Liver (tissue), 9 donors: ENCODE results near the gene NUDT2. TPM values are rescaled to one million over a fixed set of nuclear protein-coding genes. Genes with fewer than 3 reads are reported as not detected.

ENCODE experiments used
- DNase-seq: peaks from one replicate; pipeline ENCODE4 v3.0.0-alpha.2; 2017; ENCODE audit warnings: low spot score
- H3K27ac ChIP-seq, 2 donors: one replicate each; pipeline ENCODE4 v1.7.0; 2013; ENCODE audit warnings: inconsistent platforms in 2 of 2, low read length in 2 of 2, control low read depth in 1 of 2, low read depth in 1 of 2, mild to moderate bottlenecking in 1 of 2
- H3K27me3 ChIP-seq, 4 donors: one replicate each; pipeline versions ENCODE4 v1.6.1 to v1.7.0; 2013; ENCODE audit warnings: low read length in 3 of 4, inconsistent platforms in 1 of 4, mild to moderate bottlenecking in 1 of 4, moderate library complexity in 1 of 4; ENCODE audit not compliant: control insufficient read depth in 4 of 4, insufficient read depth in 4 of 4
- H3K36me3 ChIP-seq, 4 donors: one replicate each; pipeline versions ENCODE4 v1.6.1 to v1.7.0; 2013; ENCODE audit warnings: low read length in 3 of 4, mild to moderate bottlenecking in 3 of 4, low read depth in 1 of 4, moderate library complexity in 1 of 4; ENCODE audit not compliant: control insufficient read depth in 4 of 4, insufficient read depth in 3 of 4
- H3K4me1 ChIP-seq, 4 donors: one replicate each; pipeline versions ENCODE4 v1.6.1 to v1.7.0; 2013; ENCODE audit warnings: low read length in 3 of 4, mild to moderate bottlenecking in 3 of 4, moderate library complexity in 1 of 4; ENCODE audit not compliant: control insufficient read depth in 4 of 4, insufficient read depth in 4 of 4
- H3K4me3 ChIP-seq, 3 donors: one replicate each; pipeline versions ENCODE4 v1.6.1 to v1.7.0; 2013; ENCODE audit warnings: low read length in 3 of 3, control low read depth in 1 of 3, low read depth in 1 of 3, mild to moderate bottlenecking in 1 of 3
- H3K9ac ChIP-seq, 2 donors: one replicate each; pipeline ENCODE4 v1.7.0; 2013; ENCODE audit warnings: low read length in 2 of 2, mild to moderate bottlenecking in 2 of 2, moderate library complexity in 2 of 2, control low read depth in 1 of 2, low read depth in 1 of 2
- H3K9me3 ChIP-seq, 4 donors: one replicate each; pipeline versions ENCODE4 v1.6.1 to v1.7.0; 2013; ENCODE audit warnings: low read length in 3 of 4; ENCODE audit not compliant: control insufficient read depth in 4 of 4
- EGR1 ChIP-seq, 2 donors: IDR thresholded peaks; 2 replicates each; pipeline ENCODE4 v1.6.1; 2016 to 2018; ENCODE audit warnings: antibody characterized with exemption in 2 of 2, low read depth in 2 of 2
- FOXA1 ChIP-seq: IDR thresholded peaks from 2 replicates; pipeline ENCODE4 v1.6.1; 2016; ENCODE audit warnings: antibody characterized with exemption
- FOXA2 ChIP-seq: IDR thresholded peaks from 2 replicates; pipeline ENCODE4 v1.6.1; 2016; ENCODE audit warnings: antibody characterized with exemption
- GABPA ChIP-seq, 2 donors: IDR thresholded peaks in 1 of 2; conservative IDR thresholded peaks in 1 of 2; 2 replicates each; pipeline ENCODE4 v1.6.1; 2016; ENCODE audit warnings: antibody characterized with exemption in 2 of 2, mild to moderate bottlenecking in 1 of 2, moderate library complexity in 1 of 2
- HNF4A ChIP-seq, 2 donors: conservative IDR thresholded peaks; 2 replicates each; pipeline ENCODE4 v1.6.1; 2016; ENCODE audit warnings: antibody characterized with exemption in 2 of 2, mild to moderate bottlenecking in 2 of 2
- HNF4G ChIP-seq: IDR thresholded peaks from 2 replicates; pipeline ENCODE4 v1.6.1; 2016; ENCODE audit warnings: antibody characterized with exemption
- JUND ChIP-seq, 2 donors: IDR thresholded peaks; 2 replicates each; pipeline ENCODE4 v1.6.1; 2016; ENCODE audit warnings: antibody characterized with exemption in 2 of 2
- NR2F2 ChIP-seq: IDR thresholded peaks from 2 replicates; pipeline ENCODE4 v1.6.1; 2016; ENCODE audit warnings: antibody characterized with exemption
- RAD21 ChIP-seq, 2 donors: IDR thresholded peaks; 2 replicates each; pipeline ENCODE4 v1.6.1; 2016; ENCODE audit warnings: antibody characterized with exemption in 2 of 2, mild to moderate bottlenecking in 2 of 2
- RXRA ChIP-seq, 2 donors: IDR thresholded peaks; 2 replicates each; pipeline ENCODE4 v1.6.1; 2017 to 2018; ENCODE audit warnings: antibody characterized with exemption in 2 of 2, mild to moderate bottlenecking in 1 of 2
- SP1 ChIP-seq: IDR thresholded peaks from 2 replicates; pipeline ENCODE4 v1.6.1; 2018; ENCODE audit warnings: antibody characterized with exemption, mild to moderate bottlenecking
- TAF1 ChIP-seq: conservative IDR thresholded peaks from 2 replicates; pipeline ENCODE4 v1.6.1; 2016; ENCODE audit warnings: antibody characterized with exemption, mild to moderate bottlenecking
- YY1 ChIP-seq: IDR thresholded peaks from 2 replicates; pipeline ENCODE4 v1.6.1; 2016; ENCODE audit warnings: antibody characterized with exemption, mild to moderate bottlenecking
- WGBS: extraction: QIAGEN DNeasy Blood & Tissue Kit; methylation state at CpG from one replicate; pipeline ENCODE4 v1.1.7; 2013; 5-methylcytosine and 5-hydroxymethylcytosine counted together
- polyA plus RNA-seq, 2 donors: library from polyadenylated mRNA; stranded (reverse) in 1 of 2; unstranded in 1 of 2; fragments of 200-250 nt in 1 of 2; fragments of >200 nt in 1 of 2; fragmentation: Nextera tagmentation in 1 of 2; extraction: Ambion mirVana in 1 of 2; gene quantifications; one replicate each; pipeline versions ENCODE4 v1.2.1 to v1.2.3, GENCODE V29; 2013 to 2015
- total RNA-seq, 2 donors: library from RNA; depleted of rRNA; stranded (reverse); fragments of >200 nt; gene quantifications; one replicate each; pipeline ENCODE4 v1.2.3, GENCODE V29; 2014
- TF ChIP-seq, protein P1 (sequence below): IDR thresholded peaks from 2 replicates; pipeline ENCODE4 v1.6.1; 2016; ENCODE audit warnings: antibody characterized with exemption
- TF ChIP-seq, protein P2 (sequence below): IDR thresholded peaks from 2 replicates; pipeline ENCODE4 v1.6.1; 2016; ENCODE audit warnings: antibody characterized with exemption
- TF ChIP-seq, protein P3 (sequence below): IDR thresholded peaks from 2 replicates; pipeline ENCODE4 v1.6.1; 2016; ENCODE audit warnings: antibody characterized with exemption, mild to moderate bottlenecking
- TF ChIP-seq, protein P4 (sequence below): fragments of 150-350 bp; IDR thresholded peaks from 2 replicates; pipeline ENCODE4 v1.5.1; 2017; ENCODE audit warnings: improper control_type of control experiment, low read depth, low read length; ENCODE audit not compliant: missing input control
- TF ChIP-seq, protein P5 (sequence below): IDR thresholded peaks from 2 replicates; pipeline ENCODE4 v1.6.1; 2016; ENCODE audit warnings: antibody characterized with exemption
- donor health status: healthy.
- donor health status: healthy.
- donor health status: healthy.
- donor health status: healthy.
- donor health status: healthy.

Gene NUDT2
- total and polyA plus RNA-seq, 4 donors = 9.2 to 23.5 (median 15.7) TPM

DNA sequence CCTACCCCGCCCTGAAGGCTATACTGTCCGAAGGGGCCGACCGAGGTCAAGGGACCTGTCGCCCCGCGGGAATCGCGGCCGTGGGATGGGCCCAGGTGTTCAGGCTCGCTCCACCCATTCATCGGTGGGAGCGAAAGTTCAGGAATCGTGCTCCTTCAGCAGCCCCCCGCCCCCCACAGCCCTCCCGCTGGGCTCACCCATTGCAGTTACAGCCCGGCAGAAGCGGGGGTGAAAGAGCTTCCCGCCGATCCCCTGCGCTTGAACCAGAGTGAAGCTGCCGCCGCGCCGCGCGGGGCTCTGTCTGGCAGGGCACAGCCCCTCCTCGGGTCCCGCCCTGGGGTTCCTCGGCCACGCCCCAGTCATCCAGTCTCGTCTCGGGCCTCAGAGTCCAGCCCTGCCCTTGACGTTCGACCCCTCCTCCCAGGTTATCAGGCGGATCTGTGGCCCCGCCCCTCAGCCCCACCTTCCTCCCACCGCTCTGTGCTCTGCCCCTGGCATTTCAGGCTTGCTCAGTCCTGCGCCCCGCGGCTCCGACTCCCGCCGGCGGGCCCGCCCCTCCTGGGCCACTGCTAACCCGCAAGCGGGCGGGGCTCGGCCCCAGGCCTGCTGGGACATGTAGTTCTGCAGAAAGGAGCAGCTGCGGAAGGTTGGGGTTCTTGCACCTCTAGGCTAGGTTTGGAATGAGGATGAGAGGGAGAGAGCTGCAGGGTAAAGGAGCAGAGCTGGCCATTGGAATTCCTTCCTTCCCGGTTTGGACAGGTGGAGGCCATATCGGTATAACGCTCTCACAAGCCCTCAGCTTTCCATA lies 47.4 kb downstream of the NUDT2 start, which contains the start of gene MYORG:
TSS of gene MYORG (minus strand) at position 303 of the 808 bp plus-strand sequence. CDS start 3,955 bp downstream, outside the sequence.
- Histone ChIP-seq H3K9ac (peak within 1 kb of the TSS; percentile 41 to 79), H3K4me1 (peaks cover 4 to 54% (median 44%) of the 10 kb centered on the region in 4 donors), H3K27ac (peak within 1 kb of the TSS; percentile 57 to 80), H3K27me3 (no peaks in the 10 kb centered on the region), H3K4me3 (peak within 1 kb of the TSS; percentile 60 to 82 (median 76)), H3K36me3 (peaks cover 0 to 6% (median 3%) of the 10 kb centered on the region in 4 donors), H3K9me3 (no peaks in the 10 kb centered on the region)
- WGBS = under 1% methylated on average over 54 of the region's 54 CpGs
- peak; percentile 91 for DNase-seq
- TF ChIP-seq RXRA (IDR thresholded peaks at IDR 0.05) (peak; percentile 67 to 71), GABPA (IDR thresholded peaks at IDR 0.05 in 1 of 2, conservative IDR thresholded peaks at IDR 0.05 in 1 of 2) (peak in 1 of 2 donors; percentile 60), FOXA2 (no peak), HNF4G (peak; percentile 55), SP1 (peak; percentile 91), TAF1 (peak; percentile 74), YY1 (peak; percentile 71), HNF4A (conservative IDR thresholded peaks at IDR 0.05) (peak; percentile 74 to 79), EGR1 (IDR thresholded peaks at IDR 0.05; ENCODE audit: low read depth in 2 of 2) (peak in 1 of 2 donors; percentile 10), NR2F2 (no peak), FOXA1 (peak; percentile 64), JUND (IDR thresholded peaks at IDR 0.05) (peak in 1 of 2 donors; percentile 55), RAD21 (IDR thresholded peaks at IDR 0.05) (peak; percentile 42 to 58)
- TF ChIP-seq, protein P1, sequence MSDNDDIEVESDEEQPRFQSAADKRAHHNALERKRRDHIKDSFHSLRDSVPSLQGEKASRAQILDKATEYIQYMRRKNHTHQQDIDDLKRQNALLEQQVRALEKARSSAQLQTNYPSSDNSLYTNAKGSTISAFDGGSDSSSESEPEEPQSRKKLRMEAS = peak; percentile 43
- TF ChIP-seq, protein P2, sequence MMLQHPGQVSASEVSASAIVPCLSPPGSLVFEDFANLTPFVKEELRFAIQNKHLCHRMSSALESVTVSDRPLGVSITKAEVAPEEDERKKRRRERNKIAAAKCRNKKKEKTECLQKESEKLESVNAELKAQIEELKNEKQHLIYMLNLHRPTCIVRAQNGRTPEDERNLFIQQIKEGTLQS = no peak
- TF ChIP-seq, protein P3, sequence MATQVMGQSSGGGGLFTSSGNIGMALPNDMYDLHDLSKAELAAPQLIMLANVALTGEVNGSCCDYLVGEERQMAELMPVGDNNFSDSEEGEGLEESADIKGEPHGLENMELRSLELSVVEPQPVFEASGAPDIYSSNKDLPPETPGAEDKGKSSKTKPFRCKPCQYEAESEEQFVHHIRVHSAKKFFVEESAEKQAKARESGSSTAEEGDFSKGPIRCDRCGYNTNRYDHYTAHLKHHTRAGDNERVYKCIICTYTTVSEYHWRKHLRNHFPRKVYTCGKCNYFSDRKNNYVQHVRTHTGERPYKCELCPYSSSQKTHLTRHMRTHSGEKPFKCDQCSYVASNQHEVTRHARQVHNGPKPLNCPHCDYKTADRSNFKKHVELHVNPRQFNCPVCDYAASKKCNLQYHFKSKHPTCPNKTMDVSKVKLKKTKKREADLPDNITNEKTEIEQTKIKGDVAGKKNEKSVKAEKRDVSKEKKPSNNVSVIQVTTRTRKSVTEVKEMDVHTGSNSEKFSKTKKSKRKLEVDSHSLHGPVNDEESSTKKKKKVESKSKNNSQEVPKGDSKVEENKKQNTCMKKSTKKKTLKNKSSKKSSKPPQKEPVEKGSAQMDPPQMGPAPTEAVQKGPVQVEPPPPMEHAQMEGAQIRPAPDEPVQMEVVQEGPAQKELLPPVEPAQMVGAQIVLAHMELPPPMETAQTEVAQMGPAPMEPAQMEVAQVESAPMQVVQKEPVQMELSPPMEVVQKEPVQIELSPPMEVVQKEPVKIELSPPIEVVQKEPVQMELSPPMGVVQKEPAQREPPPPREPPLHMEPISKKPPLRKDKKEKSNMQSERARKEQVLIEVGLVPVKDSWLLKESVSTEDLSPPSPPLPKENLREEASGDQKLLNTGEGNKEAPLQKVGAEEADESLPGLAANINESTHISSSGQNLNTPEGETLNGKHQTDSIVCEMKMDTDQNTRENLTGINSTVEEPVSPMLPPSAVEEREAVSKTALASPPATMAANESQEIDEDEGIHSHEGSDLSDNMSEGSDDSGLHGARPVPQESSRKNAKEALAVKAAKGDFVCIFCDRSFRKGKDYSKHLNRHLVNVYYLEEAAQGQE = peak; percentile 85
- TF ChIP-seq, protein P4, sequence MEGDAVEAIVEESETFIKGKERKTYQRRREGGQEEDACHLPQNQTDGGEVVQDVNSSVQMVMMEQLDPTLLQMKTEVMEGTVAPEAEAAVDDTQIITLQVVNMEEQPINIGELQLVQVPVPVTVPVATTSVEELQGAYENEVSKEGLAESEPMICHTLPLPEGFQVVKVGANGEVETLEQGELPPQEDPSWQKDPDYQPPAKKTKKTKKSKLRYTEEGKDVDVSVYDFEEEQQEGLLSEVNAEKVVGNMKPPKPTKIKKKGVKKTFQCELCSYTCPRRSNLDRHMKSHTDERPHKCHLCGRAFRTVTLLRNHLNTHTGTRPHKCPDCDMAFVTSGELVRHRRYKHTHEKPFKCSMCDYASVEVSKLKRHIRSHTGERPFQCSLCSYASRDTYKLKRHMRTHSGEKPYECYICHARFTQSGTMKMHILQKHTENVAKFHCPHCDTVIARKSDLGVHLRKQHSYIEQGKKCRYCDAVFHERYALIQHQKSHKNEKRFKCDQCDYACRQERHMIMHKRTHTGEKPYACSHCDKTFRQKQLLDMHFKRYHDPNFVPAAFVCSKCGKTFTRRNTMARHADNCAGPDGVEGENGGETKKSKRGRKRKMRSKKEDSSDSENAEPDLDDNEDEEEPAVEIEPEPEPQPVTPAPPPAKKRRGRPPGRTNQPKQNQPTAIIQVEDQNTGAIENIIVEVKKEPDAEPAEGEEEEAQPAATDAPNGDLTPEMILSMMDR = no peak
- TF ChIP-seq, protein P5, sequence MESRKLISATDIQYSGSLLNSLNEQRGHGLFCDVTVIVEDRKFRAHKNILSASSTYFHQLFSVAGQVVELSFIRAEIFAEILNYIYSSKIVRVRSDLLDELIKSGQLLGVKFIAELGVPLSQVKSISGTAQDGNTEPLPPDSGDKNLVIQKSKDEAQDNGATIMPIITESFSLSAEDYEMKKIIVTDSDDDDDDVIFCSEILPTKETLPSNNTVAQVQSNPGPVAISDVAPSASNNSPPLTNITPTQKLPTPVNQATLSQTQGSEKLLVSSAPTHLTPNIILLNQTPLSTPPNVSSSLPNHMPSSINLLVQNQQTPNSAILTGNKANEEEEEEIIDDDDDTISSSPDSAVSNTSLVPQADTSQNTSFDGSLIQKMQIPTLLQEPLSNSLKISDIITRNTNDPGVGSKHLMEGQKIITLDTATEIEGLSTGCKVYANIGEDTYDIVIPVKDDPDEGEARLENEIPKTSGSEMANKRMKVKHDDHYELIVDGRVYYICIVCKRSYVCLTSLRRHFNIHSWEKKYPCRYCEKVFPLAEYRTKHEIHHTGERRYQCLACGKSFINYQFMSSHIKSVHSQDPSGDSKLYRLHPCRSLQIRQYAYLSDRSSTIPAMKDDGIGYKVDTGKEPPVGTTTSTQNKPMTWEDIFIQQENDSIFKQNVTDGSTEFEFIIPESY = peak; percentile 56
